Naive thymus-derived CD4-positive, alpha-beta T cell (primary cell): ENCODE results near the gene YDJC. TPM values are rescaled to one million over a fixed set of nuclear protein-coding genes. Genes with fewer than 3 reads are reported as not detected.
"Not testable (repeated sequence)": the region's sequence is repeated elsewhere in the genome, so short reads cannot be mapped to it uniquely, and the experiment has no call there.

Source experiments
- ATAC-seq: fragments of 150-1000 bp; cut with Tn5 transposase; 2 replicates; pipeline ENCODE4 v1.10.0; 2021; ENCODE audit warnings: mild to moderate bottlenecking, moderate library complexity
- CTCF ChIA-PET: fragments of 350-600 bp; sonication (Branson Sonifier 250); formaldehyde crosslinking; loops from one replicate; lab custom pipeline; 2021; ENCODE audit warnings: antibody characterized with exemption; lab: Charles Lee
- POLR2A ChIA-PET: fragments of 350-600 bp; sonication (Branson Sonifier 250); formaldehyde crosslinking; loops from one replicate; lab custom pipeline; 2021; ENCODE audit warnings: antibody characterized with exemption, inconsistent platforms; lab: Charles Lee
- DNase-seq, 9 donors: peaks; one replicate each; pipeline versions ENCODE4 v3.0.0 to v3.0.0-alpha.2; 2020 to 2022; ENCODE audit warnings: mixed read lengths in 1 of 9
- H3K27ac ChIP-seq: one replicate; pipeline ENCODE4 v1.7.0; 2013; ENCODE audit warnings: mild to moderate bottlenecking, low read depth, low read length, moderate library complexity
- H3K27me3 ChIP-seq, 2 donors: one replicate each; pipeline ENCODE4 v1.7.0; 2013; ENCODE audit warnings: low read length in 2 of 2, mild to moderate bottlenecking in 2 of 2, moderate library complexity in 2 of 2; ENCODE audit not compliant: control insufficient read depth in 2 of 2, insufficient read depth in 2 of 2
- H3K36me3 ChIP-seq, 3 experiments: 1 replicate in 2 of 3; 2 replicates in 1 of 3; pipeline ENCODE4 v1.7.0; 2013; ENCODE audit warnings: low read length in 3 of 3, mild to moderate bottlenecking in 3 of 3, moderate library complexity in 1 of 3; ENCODE audit not compliant: insufficient read depth in 3 of 3, control insufficient read depth in 2 of 3
- H3K4me1 ChIP-seq, 2 donors: one replicate each; pipeline ENCODE4 v1.7.0; 2013; ENCODE audit warnings: low read length in 2 of 2, mild to moderate bottlenecking in 2 of 2, moderate library complexity in 1 of 2; ENCODE audit not compliant: control insufficient read depth in 2 of 2, insufficient read depth in 2 of 2
- H3K4me3 ChIP-seq: 2 replicates; pipeline ENCODE4 v1.7.0; 2013; ENCODE audit warnings: mild to moderate bottlenecking, low read length
- H3K9me3 ChIP-seq, 3 experiments: 1 replicate in 2 of 3; 2 replicates in 1 of 3; pipeline ENCODE4 v1.7.0; 2013; ENCODE audit warnings: low read length in 3 of 3; ENCODE audit not compliant: control insufficient read depth in 2 of 3
- H3K27ac Mint-ChIP-seq, 9 donors: one replicate each; pipeline ENCODE4 v1.8.0; 2020 to 2022; ENCODE audit warnings: mixed read lengths in 9 of 9, mild to moderate bottlenecking in 8 of 9, moderate library complexity in 5 of 9, inconsistent platforms in 2 of 9
- H3K27me3 Mint-ChIP-seq, 5 donors: one replicate each; pipeline ENCODE4 v1.8.0; 2021 to 2022; ENCODE audit warnings: mixed read lengths in 5 of 5, mild to moderate bottlenecking in 1 of 5
- H3K36me3 Mint-ChIP-seq, 5 donors: one replicate each; pipeline ENCODE4 v1.8.0; 2020 to 2022; ENCODE audit warnings: mixed read lengths in 5 of 5, mild to moderate bottlenecking in 3 of 5, inconsistent platforms in 1 of 5
- H3K4me1 Mint-ChIP-seq, 7 donors: one replicate each; pipeline ENCODE4 v1.8.0; 2020 to 2022; ENCODE audit warnings: mixed read lengths in 7 of 7, mild to moderate bottlenecking in 3 of 7, inconsistent platforms in 1 of 7
- H3K4me3 Mint-ChIP-seq, 10 donors: one replicate each; pipeline ENCODE4 v1.8.0; 2020 to 2022; ENCODE audit warnings: mild to moderate bottlenecking in 10 of 10, mixed read lengths in 10 of 10, moderate library complexity in 6 of 10, inconsistent platforms in 2 of 10
- H3K9me3 Mint-ChIP-seq, 11 donors: one replicate each; pipeline ENCODE4 v1.8.0; 2020 to 2022; ENCODE audit warnings: mixed read lengths in 11 of 11, mild to moderate bottlenecking in 4 of 11, inconsistent platforms in 1 of 11, moderate library complexity in 1 of 11
- intact Hi-C, 2 donors: fragments of 100-400 bp; cut with micrococcal nuclease; formaldehyde crosslinking; loops; one replicate each; pipeline ENCODE4 v1.15.1; 2023
- polyA plus RNA-seq, 2 donors: library from polyadenylated mRNA; unstranded; fragments of 300-500 nt; fragmentation: Illumina TruSeq; gene quantifications; one replicate each; pipeline ENCODE4 v1.2.3, GENCODE V29; 2021
- total RNA-seq, 6 experiments: library from RNA in 5 of 6; stranded (reverse) in 5 of 6; gene quantifications; 1 replicate in 5 of 6; 2 replicates in 1 of 6; pipeline ENCODE4 v1.2.3 and lab custom pipeline; 2021 to 2026

YDJC gene
- total and polyA plus RNA-seq, 7 experiments from 2014 or later, result 29.0 to 75.8 (median 48.6) TPM

DNA sequence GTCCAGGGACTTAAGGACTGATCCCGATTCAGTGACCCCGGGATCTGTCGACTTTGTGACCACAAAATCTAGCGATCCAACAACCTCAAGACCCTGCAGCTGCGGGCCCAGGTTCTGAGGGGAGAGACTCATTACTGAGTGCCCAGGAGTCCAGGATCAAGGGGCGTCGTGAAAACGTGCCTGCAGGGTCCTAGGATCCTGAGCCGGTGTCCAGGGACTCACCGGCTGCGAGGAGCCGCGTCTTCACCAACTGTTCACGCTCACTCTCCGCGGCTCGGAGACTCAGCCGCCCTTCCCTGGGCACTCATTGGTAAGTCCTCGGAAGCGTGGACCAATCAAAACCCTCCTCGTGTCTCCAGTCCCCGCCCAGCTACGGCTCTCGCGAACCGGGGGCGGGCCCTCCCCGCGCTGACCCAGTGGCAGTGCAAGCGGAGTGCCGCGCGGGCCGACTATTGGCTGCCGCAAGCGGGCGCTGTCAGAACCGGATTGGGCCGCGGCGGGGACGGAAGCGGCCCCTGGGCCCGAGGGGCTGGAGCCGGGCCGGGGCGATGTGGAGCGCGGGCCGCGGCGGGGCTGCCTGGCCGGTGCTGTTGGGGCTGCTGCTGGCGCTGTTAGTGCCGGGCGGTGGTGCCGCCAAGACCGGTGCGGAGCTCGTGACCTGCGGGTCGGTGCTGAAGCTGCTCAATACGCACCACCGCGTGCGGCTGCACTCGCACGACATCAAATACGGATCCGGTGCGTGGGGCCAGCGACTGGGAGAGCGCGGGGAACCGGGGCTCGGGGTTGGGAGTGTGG, 12.2 kb upstream of the YDJC start, which contains the start of gene SDF2L1:
SDF2L1 (plus strand) TSS at position 514 of the 795 bp plus-strand sequence; CDS start at position 549, 35 bp downstream.
- Histone ChIP-seq H3K4me3 (peak within 1 kb of the TSS; percentile 67), H3K27ac (peak within 1 kb of the TSS; percentile 83), H3K9me3 (no peaks in the 10 kb centered on the region), H3K27me3 (no peaks in the 10 kb centered on the region), H3K4me1 (peaks cover 18 to 20% of the 10 kb centered on the region in 2 donors), H3K36me3 (peaks cover 0 to 10% (median 0%) of the 10 kb centered on the region in 3 experiments)
- Mint-ChIP-seq H3K27me3 (no peaks in the 10 kb centered on the region), H3K9me3 (no peaks in the 10 kb centered on the region), H3K4me1 (peaks cover 24 to 34% (median 32%) of the 10 kb centered on the region in 7 donors), H3K36me3 (peaks cover 0 to 16% (median 11%) of the 10 kb centered on the region in 5 donors), H3K27ac (peak within 1 kb of the TSS; percentile 53 to 98 (median 88)), H3K4me3 (peak within 1 kb of the TSS; percentile 80 to 91 (median 86))
- ATAC-seq (peak; percentile 98), DNase-seq (peak; percentile 93 to 99 (median 98))
- CTCF ChIA-PET, result interaction anchor here (1.2 to 3.2 kb wide), 6 partner anchors 11 to 16 kb away, joined by 3 to 30 read pairs (median 9); partner anchors contain the start of gene YDJC
- POLR2A ChIA-PET, result interaction anchor here (0.6 to 3.4 kb wide), 10 partner anchors 11 to 74 kb away, joined by 3 to 93 read pairs (median 4); partner anchors contain the start of genes CCDC116, PPIL2, UBE2L3 and YDJC
- intact Hi-C loops, result loop anchor here (1.0 to 5.0 kb wide), 10 partner anchors 9 to 640 kb away; partner anchors contain the start of genes PPIL2 (in 1 of the 2), THAP7 (in 1 of the 2), UBE2L3 (in 1 of the 2) and YDJC (in 1 of the 2)

DNA sequence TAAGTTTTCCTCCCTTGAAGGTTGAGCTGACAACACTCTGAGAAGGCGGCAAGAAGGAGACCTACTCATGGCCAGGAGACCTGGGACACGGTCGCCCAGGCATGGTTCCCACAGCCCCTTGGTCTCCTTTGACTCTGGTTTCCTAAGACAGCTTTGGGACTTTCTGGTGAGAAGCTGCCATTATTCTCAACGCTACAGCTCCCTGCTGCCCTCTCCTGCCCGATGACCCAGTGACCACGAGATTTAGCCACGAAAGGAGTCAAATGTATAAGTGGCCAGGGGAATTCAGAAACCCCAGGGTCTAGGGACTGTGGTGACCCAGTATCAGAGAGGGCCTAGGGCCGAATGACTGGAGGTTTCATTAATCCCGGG, 11.6 kb upstream of the YDJC start:
- intact Hi-C loops, result loop anchor here in 1 of 2 donors (5.0 kb wide), 1 partner anchor 639 kb away; the partner anchor contains the start of gene THAP7
- peaks cover 0 to 13% (median 6%) of the 10 kb centered on the region in 5 donors for H3K36me3 Mint-ChIP-seq
- Histone ChIP-seq H3K27ac (peak overlapping the region; percentile 63), H3K4me1 (peaks cover 18% of the 10 kb centered on the region in 2 donors), H3K36me3 (peaks cover 0 to 8% (median 0%) of the 10 kb centered on the region in 3 experiments), H3K9me3 (no peaks in the 10 kb centered on the region), H3K27me3 (no peaks in the 10 kb centered on the region), H3K4me3 (peak overlapping the region; percentile 67)
- ATAC-seq (no peak), DNase-seq (peak in 1 of 9 donors; percentile 11)
- POLR2A ChIA-PET, result interaction anchor here (1.0 to 3.4 kb wide), 5 partner anchors 11 to 73 kb away, joined by 3 to 93 read pairs (median 20); partner anchors contain the start of genes CCDC116, PPIL2 and YDJC
- H3K4me1 Mint-ChIP-seq, result peaks cover 19 to 30% (median 26%) of the 10 kb centered on the region in 7 donors
- CTCF ChIA-PET, result interaction anchor here (1.2 to 3.2 kb wide), 4 partner anchors 12 to 17 kb away, joined by 3 to 30 read pairs (median 9); partner anchors contain the start of gene YDJC
- peak overlapping the region; percentile 80 to 91 (median 86) for H3K4me3 Mint-ChIP-seq
- peak overlapping the region in 6 of 9 donors; percentile 6 to 98 (median 92) for H3K27ac Mint-ChIP-seq
- no peaks in the 10 kb centered on the region for H3K9me3 Mint-ChIP-seq
- no peaks in the 10 kb centered on the region for H3K27me3 Mint-ChIP-seq

DNA sequence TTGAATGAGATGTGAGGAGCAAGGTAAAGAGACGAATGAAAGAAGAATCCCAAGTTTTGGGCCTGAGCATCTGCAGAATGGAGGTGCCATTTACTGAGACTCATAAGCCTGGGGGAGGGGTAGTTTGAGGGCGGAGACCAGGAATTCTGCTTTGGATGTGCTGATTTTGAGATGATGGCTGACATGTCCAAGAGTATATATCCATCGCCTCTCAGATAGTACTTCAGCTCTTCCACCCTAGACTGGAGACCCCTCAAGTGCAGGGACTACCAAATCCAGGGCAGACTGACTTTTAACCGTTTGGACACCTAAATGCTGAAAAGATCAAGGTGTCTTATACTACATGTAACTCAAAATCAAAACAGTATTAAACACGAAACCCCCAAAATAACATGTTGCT, 11.0 kb upstream of the YDJC start:
- Histone ChIP-seq H3K9me3 (no peaks in the 10 kb centered on the region), H3K4me1 (peaks cover 15 to 18% of the 10 kb centered on the region in 2 donors), H3K27ac (no peak overlapping the region), H3K36me3 (peaks cover 0 to 4% (median 0%) of the 10 kb centered on the region in 3 experiments), H3K4me3 (no peak overlapping the region), H3K27me3 (no peaks in the 10 kb centered on the region)
- intact Hi-C loops, result loop anchor here in 1 of 2 donors (5.0 kb wide), 1 partner anchor 639 kb away; the partner anchor contains the start of gene THAP7
- Mint-ChIP-seq H3K27ac (peak overlapping the region in 3 of 9 donors; percentile 2 to 31 (median 6)), H3K4me1 (peaks cover 18 to 30% (median 23%) of the 10 kb centered on the region in 7 donors), H3K27me3 (no peaks in the 10 kb centered on the region), H3K4me3 (peak overlapping the region; percentile 80 to 91 (median 86)), H3K9me3 (no peaks in the 10 kb centered on the region), H3K36me3 (peaks cover 0 to 13% (median 4%) of the 10 kb centered on the region in 5 donors)
- DNase-seq, result no peak
- ChIA-PET POLR2A (interaction anchor here (2.5 to 3.4 kb wide), 4 partner anchors 11 to 26 kb away, joined by 12 to 93 read pairs (median 22); partner anchors contain the start of genes CCDC116, PPIL2 and YDJC), CTCF (interaction anchor here (3.2 kb wide), 1 partner anchor 11 kb away, joined by 30 read pairs; the partner anchor contains the start of gene YDJC)
- no peak for ATAC-seq

DNA sequence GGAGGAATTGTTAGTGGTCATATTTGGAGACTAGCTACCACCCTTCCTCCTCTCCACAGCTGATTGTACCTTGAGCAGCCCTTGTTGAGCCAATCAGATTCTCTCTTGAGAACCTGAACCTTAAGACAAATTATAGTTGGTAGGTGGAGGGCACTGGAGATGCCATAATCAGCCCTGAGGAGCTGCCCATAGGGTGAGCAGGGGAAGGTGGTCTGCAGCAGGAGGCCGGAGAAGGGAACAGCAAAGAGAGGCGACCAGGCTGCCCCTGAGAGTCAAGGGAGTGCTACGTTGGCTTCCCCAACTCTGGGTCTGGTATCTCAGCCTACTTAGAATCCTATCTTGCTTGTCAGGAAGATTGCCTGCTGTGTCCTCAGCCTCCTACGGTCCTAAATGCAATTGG, 9.5 kb upstream of the YDJC start:
- no peak overlapping the region for H3K4me3 ChIP-seq
- Mint-ChIP-seq H3K9me3 (no peaks in the 10 kb centered on the region), H3K27ac (no peak overlapping the region), H3K27me3 (no peaks in the 10 kb centered on the region), H3K36me3 (peaks cover 0 to 10% (median 4%) of the 10 kb centered on the region in 5 donors), H3K4me3 (peak overlapping the region in 1 of 10 donors; percentile 45), H3K4me1 (peaks cover 18 to 30% (median 23%) of the 10 kb centered on the region in 7 donors)
- ATAC-seq (no peak), DNase-seq (no peak)
- no peak overlapping the region for H3K27ac ChIP-seq
- ChIA-PET POLR2A (interaction anchor here (1.2 kb wide), 1 partner anchor 10 kb away, joined by 3 read pairs; no protein-coding TSS in a partner anchor), CTCF (no interaction called here)
- H3K4me1 ChIP-seq, result peaks cover 15 to 18% of the 10 kb centered on the region in 2 donors
- intact Hi-C loops, result no loop called here
- H3K27me3 ChIP-seq, result no peaks in the 10 kb centered on the region
- H3K36me3 ChIP-seq, result peaks cover 0 to 4% (median 0%) of the 10 kb centered on the region in 3 experiments
- no peaks in the 10 kb centered on the region for H3K9me3 ChIP-seq

DNA sequence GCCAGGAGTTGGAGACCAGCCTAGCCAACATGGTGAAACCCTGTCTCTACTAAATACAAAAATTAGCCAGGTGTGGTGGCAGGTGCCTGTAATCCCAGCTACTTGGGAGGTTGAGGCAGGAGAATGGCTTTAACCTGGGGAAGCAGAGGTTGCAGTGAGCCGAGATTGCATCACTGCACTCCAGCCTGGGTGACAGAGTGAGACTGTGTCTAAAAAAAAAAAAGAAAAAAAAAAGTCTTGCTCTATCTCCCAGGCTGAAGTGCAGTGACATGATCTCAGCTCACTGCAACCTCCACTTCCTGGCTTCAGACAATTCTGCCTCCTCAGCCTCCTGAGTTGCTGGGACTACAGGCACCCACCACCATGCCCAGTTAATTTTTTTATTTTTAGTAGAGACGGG, 7.6 kb upstream of the YDJC start:
- H3K4me3 ChIP-seq, H3K27me3 ChIP-seq, intact Hi-C loops, POLR2A ChIA-PET, H3K9me3 Mint-ChIP-seq, H3K4me1 ChIP-seq, DNase-seq, ATAC-seq, H3K36me3 ChIP-seq, H3K9me3 ChIP-seq, H3K27ac ChIP-seq, H3K36me3 Mint-ChIP-seq, CTCF ChIA-PET, H3K4me3 Mint-ChIP-seq, H3K27ac Mint-ChIP-seq, H3K27me3 Mint-ChIP-seq: not testable (repeated sequence)
- H3K4me1 Mint-ChIP-seq, result peaks cover 10 to 18% (median 14%) of the 10 kb centered on the region in 7 donors

DNA sequence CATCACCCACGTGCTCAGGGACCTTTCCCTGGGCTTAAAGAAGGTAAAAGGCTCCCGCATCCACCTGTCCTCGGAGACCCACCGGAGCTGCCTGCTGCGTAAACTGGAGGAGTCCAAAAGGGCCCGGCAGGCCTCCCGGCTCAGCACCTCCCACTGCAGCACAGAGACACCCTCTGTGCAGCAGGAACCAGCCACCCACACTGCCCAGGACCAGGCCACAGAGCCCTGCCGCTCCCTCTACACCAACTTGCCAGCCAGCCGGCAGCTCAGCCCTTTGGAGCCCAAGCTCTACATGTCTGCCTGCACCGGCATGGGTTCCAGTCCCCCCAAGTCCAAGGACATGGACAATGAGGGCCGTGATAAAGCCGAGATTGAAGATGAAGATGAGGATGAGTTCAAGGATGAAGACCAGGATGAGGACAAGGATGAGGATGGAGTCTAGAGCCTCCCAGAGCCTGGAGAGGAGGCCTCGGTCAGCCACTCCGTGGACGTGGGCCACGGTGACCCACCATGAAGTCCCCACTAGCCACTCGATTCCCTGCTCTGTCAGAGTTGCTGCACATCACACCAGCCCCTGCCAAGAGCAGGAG, 6.9 kb upstream of the YDJC start:
- CTCF ChIA-PET, result no interaction called here
- Histone ChIP-seq H3K4me1 (peaks cover 4 to 6% of the 10 kb centered on the region in 2 donors), H3K36me3 (no peaks in the 10 kb centered on the region), H3K4me3 (no peak overlapping the region), H3K9me3 (no peaks in the 10 kb centered on the region), H3K27me3 (no peaks in the 10 kb centered on the region), H3K27ac (no peak overlapping the region)
- Mint-ChIP-seq H3K36me3 (no peaks in the 10 kb centered on the region), H3K9me3 (no peaks in the 10 kb centered on the region), H3K27me3 (no peaks in the 10 kb centered on the region), H3K4me3 (no peak overlapping the region), H3K27ac (no peak overlapping the region), H3K4me1 (peaks cover 7 to 16% (median 10%) of the 10 kb centered on the region in 7 donors)
- no peak for ATAC-seq
- POLR2A ChIA-PET, result no interaction called here
- no peak for DNase-seq
- intact Hi-C loops, result no loop called here
